Measurements from ENCODE around the gene POFUT2.
A peak's percentile ranks its signal among the peaks of the same experiment; 100 is the strongest.

POFUT2 gene

GRCh38 chr21:45260191-45260825, 27.4 kb downstream of the POFUT2 start:
- DNase-seq, result no peak

GRCh38 chr21:45259206-45259840, 28.4 kb downstream of the POFUT2 start:
- DNase-seq, result no peak

- no peak for DNase-seq
Observed at GRCh38 chr21:45258466-45258865, 29.2 kb downstream of the POFUT2 start.

GRCh38 chr21:45257673-45258341, 29.9 kb downstream of the POFUT2 start:
- DNase-seq, result no peak

GRCh38 chr21:45256912-45257672, 30.6 kb downstream of the POFUT2 start:
- DNase-seq, result no peak

- DNase-seq, result no peak
Observed at GRCh38 chr21:45256021-45256911, 31.4 kb downstream of the POFUT2 start.

- DNase-seq, result no peak
Observed at GRCh38 chr21:45255381-45256020, 32.2 kb downstream of the POFUT2 start.

- DNase-seq, result no peak
Observed at GRCh38 chr21:45254460-45254930, 33.2 kb downstream of the POFUT2 start.

- DNase-seq, result no peak
Observed at GRCh38 chr21:45253633-45254459, 33.8 kb downstream of the POFUT2 start.

GRCh38 chr21:45253180-45253579, 34.5 kb downstream of the POFUT2 start:
- no peak for DNase-seq

- DNase-seq, result no peak
Observed at GRCh38 chr21:45252448-45252925, 35.2 kb downstream of the POFUT2 start.

- DNase-seq, result no peak
Observed at GRCh38 chr21:45251635-45252447, 35.9 kb downstream of the POFUT2 start.

- DNase-seq, result no peak
Observed at GRCh38 chr21:45250914-45251634, 36.6 kb downstream of the POFUT2 start.

GRCh38 chr21:45250272-45250671, 37.4 kb downstream of the POFUT2 start:
- DNase-seq, result no peak

- no peak for DNase-seq
Observed at GRCh38 chr21:45249626-45250025, 38.1 kb downstream of the POFUT2 start.

- DNase-seq, result peak; percentile 60
Observed at GRCh38 chr21:45248893-45249381, 38.8 kb downstream of the POFUT2 start.

GRCh38 chr21:45248301-45248892, 39.3 kb downstream of the POFUT2 start:
- DNase-seq, result no peak

All from NCI-H1105 (cell line).